ENCODE data around the gene PERCC1.

The PERCC1 gene

GRCh38 chr16:1481906-1482835 lies 51.3 kb downstream of the PERCC1 start:
- Histone ChIP-seq H3K27me3 (ENCODE audit: low read length) (no peaks in the 10 kb centered on the region), H3K27ac (ENCODE audit: low read depth, low read length) (no peak overlapping the region), H3F3A (ENCODE audit: insufficient read depth) (peaks cover 3% of the 10 kb centered on the region; the same call in 1 of the 2 replicates), H3K79me2 (ENCODE audit: insufficient read depth, low read length) (no peaks in the 10 kb centered on the region), H4K20me1 (ENCODE audit: low read depth, low read length) (no peaks in the 10 kb centered on the region), H3K4me2 (ENCODE audit: low read depth, low read length, poor library complexity, severe bottlenecking) (no peak overlapping the region), H3K36me3 (ENCODE audit: low read length) (no peaks in the 10 kb centered on the region), H2AFZ (ENCODE audit: low read depth, low read length, severe bottlenecking) (no peak overlapping the region), H3K9ac (ENCODE audit: low read length) (no peak overlapping the region), H3K4me3 (ENCODE audit: insufficient read depth, low read length, poor library complexity, severe bottlenecking) (no peak overlapping the region), H3K9me2 (replicated peaks; ENCODE audit: insufficient read depth, low read length) (no peaks in the 10 kb centered on the region), H3K9me3 (ENCODE audit: insufficient read depth, low read length) (no peaks in the 10 kb centered on the region)
- no peak for TF ChIP-seq EZH2phosphoT487 (conservative IDR thresholded peaks at IDR 0.05; ENCODE audit: low read length)
- no peak for TF ChIP-seq CTCF (IDR thresholded peaks at IDR 0.05; ENCODE audit: insufficient read depth, low read length, poor library complexity, severe bottlenecking)

All from SU-DHL-6 (cell line).